Jurkat, Clone E6-1 (cell line): ENCODE results near the gene NKX2-8. TPM values are rescaled to one million over a fixed set of nuclear protein-coding genes. Genes with fewer than 3 reads are reported as not detected.

ENCODE experiments used
- DNase-seq: peaks from one replicate; pipeline ENCODE4 v3.0.0-alpha.2; 2011; ENCODE audit warnings: low read depth, low spot score
- H3K4me3 ChIP-seq: 2 replicates; pipeline ENCODE4 v1.5.1; 2011; ENCODE audit warnings: mild to moderate bottlenecking, low read length, control low read depth, moderate library complexity
- polyA plus RNA-seq: library from polyadenylated mRNA; unstranded; fragments of >200 nt; gene quantifications from one replicate; pipeline ENCODE4 v1.2.1, GENCODE V29; 2012; ENCODE audit warnings: missing spikeins; ENCODE audit not compliant: insufficient read length, insufficient read depth

NKX2-8 gene
- polyA plus RNA-seq = not detected

GRCh38 chr14:36582011-36582873 is at the start of gene NKX2-8:
Gene NKX2-8, minus strand, starts transcription at chr14:36582614. Its CDS starts 225 bp downstream, at chr14:36582389.
- no peak for DNase-seq
- no peak within 1 kb of the TSS for H3K4me3 ChIP-seq

- no peak overlapping the region for H3K4me3 ChIP-seq
- no peak for DNase-seq
Measured at GRCh38 chr14:36627981-36628380, 45.6 kb upstream of the NKX2-8 start.

- DNase-seq = no peak
Measured at GRCh38 chr14:36626151-36626550, 43.7 kb upstream of the NKX2-8 start.

GRCh38 chr14:36625436-36625835 is 43.0 kb upstream of the NKX2-8 start:
- DNase-seq = no peak

More at GRCh38 chr14:36626151-36626550, 43.7 kb upstream of the NKX2-8 start:
- H3K4me3 ChIP-seq = no peak overlapping the region

GRCh38 chr14:36625014-36625413 is 42.6 kb upstream of the NKX2-8 start:
- no peak for DNase-seq
- no peak overlapping the region for H3K4me3 ChIP-seq

More at GRCh38 chr14:36625436-36625835, 43.0 kb upstream of the NKX2-8 start:
- no peak overlapping the region for H3K4me3 ChIP-seq

- no peak for DNase-seq
- H3K4me3 ChIP-seq = no peak overlapping the region
Measured at GRCh38 chr14:36619853-36620252, 37.4 kb upstream of the NKX2-8 start.

- H3K4me3 ChIP-seq = no peak overlapping the region
- no peak for DNase-seq
Measured at GRCh38 chr14:36619131-36619530, 36.7 kb upstream of the NKX2-8 start.

- H3K4me3 ChIP-seq = no peak overlapping the region
Measured at GRCh38 chr14:36618641-36619040, 36.2 kb upstream of the NKX2-8 start.

GRCh38 chr14:36617824-36618223 is 35.4 kb upstream of the NKX2-8 start:
- no peak overlapping the region for H3K4me3 ChIP-seq
- DNase-seq = no peak

More at GRCh38 chr14:36618641-36619040, 36.2 kb upstream of the NKX2-8 start:
- DNase-seq = no peak

- DNase-seq = no peak
- H3K4me3 ChIP-seq = no peak overlapping the region
Measured at GRCh38 chr14:36605506-36605857, 23.1 kb upstream of the NKX2-8 start.

GRCh38 chr14:36604757-36605505 is 22.5 kb upstream of the NKX2-8 start:
- DNase-seq = peak; percentile 46
- H3K4me3 ChIP-seq = no peak overlapping the region

- H3K4me3 ChIP-seq = no peak overlapping the region
- no peak for DNase-seq
Measured at GRCh38 chr14:36600431-36600830, 18.0 kb upstream of the NKX2-8 start.

GRCh38 chr14:36591482-36591881 is 9.1 kb upstream of the NKX2-8 start:
- no peak for DNase-seq
- H3K4me3 ChIP-seq = no peak overlapping the region

GRCh38 chr14:36588788-36589187 is 6.4 kb upstream of the NKX2-8 start:
- no peak for DNase-seq

GRCh38 chr14:36588119-36588518 is 5.7 kb upstream of the NKX2-8 start:
- no peak for DNase-seq
- no peak overlapping the region for H3K4me3 ChIP-seq

More at GRCh38 chr14:36588788-36589187, 6.4 kb upstream of the NKX2-8 start:
- H3K4me3 ChIP-seq = no peak overlapping the region

- no peak for DNase-seq
- no peak overlapping the region for H3K4me3 ChIP-seq
Measured at GRCh38 chr14:36585100-36585499, 2.7 kb upstream of the NKX2-8 start.

GRCh38 chr14:36583893-36584811 is 1.7 kb upstream of the NKX2-8 start:
- DNase-seq = no peak

GRCh38 chr14:36583242-36583892 is 953 bp upstream of the NKX2-8 start:
- H3K4me3 ChIP-seq = no peak overlapping the region
- DNase-seq = no peak

More at GRCh38 chr14:36583893-36584811, 1.7 kb upstream of the NKX2-8 start:
- H3K4me3 ChIP-seq = no peak overlapping the region

- no peak for DNase-seq
Measured at GRCh38 chr14:36582874-36583241, 444 bp upstream of the NKX2-8 start.

More at GRCh38 chr14:36582874-36583241, 444 bp upstream of the NKX2-8 start:
- H3K4me3 ChIP-seq = no peak overlapping the region
